Erythroblast (primary cell): Measurements from ENCODE around the gene CSH2.

Experiments used
- GATA1 ChIP-seq: IDR thresholded peaks from 2 replicates; pipeline ENCODE4 v1.6.1; 2011; ENCODE audit warnings: low read depth, mild to moderate bottlenecking, control low read depth, low read length, moderate library complexity
- POLR2A ChIP-seq: IDR thresholded peaks from 2 replicates; pipeline ENCODE4 v1.6.1; 2011; ENCODE audit warnings: mild to moderate bottlenecking, low read length

DNA sequence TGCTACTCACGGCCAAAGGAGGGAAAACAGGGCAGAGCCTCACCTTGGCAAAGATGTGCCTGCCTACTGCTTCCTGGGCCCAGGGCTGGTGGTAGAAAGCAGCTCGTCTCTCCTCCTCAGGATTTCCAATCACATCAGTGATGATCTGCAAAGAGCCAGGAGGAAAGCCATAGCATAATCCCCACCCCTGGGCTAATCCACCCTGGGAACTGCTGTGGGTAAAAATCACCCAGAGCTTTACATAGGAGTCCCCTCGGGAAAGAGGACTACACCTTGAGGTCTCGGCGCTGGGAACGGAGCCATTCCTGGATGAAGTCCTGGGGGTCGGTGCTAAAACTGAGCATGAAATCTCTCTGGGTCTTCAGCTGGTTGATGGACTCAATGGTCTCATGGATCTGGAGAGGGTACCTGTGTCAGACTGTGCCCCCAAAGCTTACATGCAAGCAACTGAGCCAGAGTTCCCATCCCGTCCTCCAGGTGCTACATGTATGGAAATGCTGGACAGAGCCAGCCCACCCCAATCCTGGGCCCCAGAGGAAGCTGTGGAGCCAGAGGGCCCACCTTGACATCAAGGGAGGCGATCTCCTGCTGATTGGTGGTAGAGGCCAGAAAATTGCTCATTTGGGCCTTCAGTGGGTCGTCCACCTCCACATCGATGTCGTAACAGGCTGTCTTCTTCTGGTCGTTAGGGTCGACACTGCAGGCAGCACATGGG lies 40.3 kb downstream of the CSH2 start:
- TF ChIP-seq POLR2A = no peak
- TF ChIP-seq GATA1 = no peak
